Adipocyte (in vitro differentiated cells): ENCODE measurements around the gene FANK1.
"Not testable (repeated sequence)": the region's sequence is repeated elsewhere in the genome, so short reads cannot be mapped to it uniquely, and the experiment has no call there.

Source experiments
- DNase-seq: peaks from one replicate; pipeline ENCODE4 v3.0.0-alpha.2; 2015; ENCODE audit warnings: low read depth
- H3K27me3 ChIP-seq: replicated peaks from 2 replicates; pipeline ENCODE4 v1.7.0; 2013; ENCODE audit warnings: mild to moderate bottlenecking, low read length, moderate library complexity; ENCODE audit not compliant: control insufficient read depth, insufficient read depth
- H3K36me3 ChIP-seq: 2 replicates; pipeline ENCODE4 v1.7.0; 2013; ENCODE audit warnings: low read length, mild to moderate bottlenecking, moderate library complexity; ENCODE audit not compliant: control insufficient read depth, insufficient read depth, severe bottlenecking
- H3K4me1 ChIP-seq: 2 replicates; pipeline ENCODE4 v1.7.0; 2013; ENCODE audit warnings: mild to moderate bottlenecking, low read length, moderate library complexity; ENCODE audit not compliant: control insufficient read depth, insufficient read depth
- H3K4me3 ChIP-seq: 2 replicates; pipeline ENCODE4 v1.7.0; 2013; ENCODE audit warnings: mild to moderate bottlenecking, low read length, moderate library complexity
- H3K9ac ChIP-seq: 2 replicates; pipeline ENCODE4 v1.7.0; 2013; ENCODE audit warnings: mild to moderate bottlenecking, low read length, moderate library complexity
- H3K9me3 ChIP-seq: 2 replicates; pipeline ENCODE4 v1.7.0; 2013; ENCODE audit warnings: mild to moderate bottlenecking, low read length, moderate library complexity; ENCODE audit not compliant: control insufficient read depth

FANK1 gene

GRCh38 chr10:125913277-125913676 is 16.9 kb downstream of the FANK1 start:
- not testable (repeated sequence) for H3K27me3 ChIP-seq, H3K36me3 ChIP-seq, H3K4me1 ChIP-seq, H3K9me3 ChIP-seq, DNase-seq, H3K9ac ChIP-seq, H3K4me3 ChIP-seq

GRCh38 chr10:125916977-125917376 is 20.6 kb downstream of the FANK1 start:
- DNase-seq, result no peak
- Histone ChIP-seq H3K27me3 (no peaks in the 10 kb centered on the region), H3K4me1 (no peaks in the 10 kb centered on the region), H3K9ac (no peak overlapping the region), H3K9me3 (no peaks in the 10 kb centered on the region), H3K4me3 (no peak overlapping the region), H3K36me3 (no peaks in the 10 kb centered on the region)

- not testable (repeated sequence) for H3K4me1 ChIP-seq, H3K9ac ChIP-seq, H3K9me3 ChIP-seq, H3K27me3 ChIP-seq, H3K36me3 ChIP-seq, DNase-seq, H3K4me3 ChIP-seq
These were observed 21.5 kb downstream of the FANK1 start for GRCh38 chr10:125917704-125918361.

GRCh38 chr10:125921643-125922306 is 25.4 kb downstream of the FANK1 start:
- H3K4me1 ChIP-seq, DNase-seq, H3K9ac ChIP-seq, H3K9me3 ChIP-seq, H3K4me3 ChIP-seq, H3K27me3 ChIP-seq, H3K36me3 ChIP-seq: not testable (repeated sequence)

GRCh38 chr10:125925262-125925834 is 29.0 kb downstream of the FANK1 start:
- no peaks in the 10 kb centered on the region for H3K27me3 ChIP-seq

GRCh38 chr10:125926247-125926646 is 29.9 kb downstream of the FANK1 start:
- H3K36me3 ChIP-seq, result no peaks in the 10 kb centered on the region
- H3K27me3 ChIP-seq, result no peaks in the 10 kb centered on the region
- no peaks in the 10 kb centered on the region for H3K9me3 ChIP-seq
- H3K4me1 ChIP-seq, result no peaks in the 10 kb centered on the region
- no peak overlapping the region for H3K4me3 ChIP-seq
- DNase-seq, result no peak
- no peak overlapping the region for H3K9ac ChIP-seq

More at GRCh38 chr10:125925262-125925834, 29.0 kb downstream of the FANK1 start:
- Histone ChIP-seq H3K9me3 (no peaks in the 10 kb centered on the region), H3K36me3 (no peaks in the 10 kb centered on the region), H3K4me1 (no peaks in the 10 kb centered on the region), H3K4me3 (no peak overlapping the region), H3K9ac (no peak overlapping the region)
- no peak for DNase-seq

- not testable (repeated sequence) for H3K9ac ChIP-seq, DNase-seq, H3K36me3 ChIP-seq, H3K27me3 ChIP-seq, H3K4me3 ChIP-seq, H3K9me3 ChIP-seq, H3K4me1 ChIP-seq
These were observed 30.9 kb downstream of the FANK1 start for GRCh38 chr10:125927265-125927664.

GRCh38 chr10:125928928-125929585 is 32.7 kb downstream of the FANK1 start:
- Histone ChIP-seq H3K27me3 (no peaks in the 10 kb centered on the region), H3K4me3 (no peak overlapping the region), H3K9me3 (no peaks in the 10 kb centered on the region), H3K4me1 (no peaks in the 10 kb centered on the region), H3K36me3 (no peaks in the 10 kb centered on the region), H3K9ac (no peak overlapping the region)
- DNase-seq, result no peak

GRCh38 chr10:125929618-125930017 is 33.3 kb downstream of the FANK1 start:
- DNase-seq, result no peak
- Histone ChIP-seq H3K36me3 (no peaks in the 10 kb centered on the region), H3K4me3 (no peak overlapping the region), H3K27me3 (no peaks in the 10 kb centered on the region), H3K9ac (no peak overlapping the region), H3K9me3 (no peaks in the 10 kb centered on the region), H3K4me1 (peaks cover 3% of the 10 kb centered on the region)

- Histone ChIP-seq H3K36me3 (no peaks in the 10 kb centered on the region), H3K27me3 (no peaks in the 10 kb centered on the region), H3K4me1 (peaks cover 6% of the 10 kb centered on the region), H3K4me3 (no peak overlapping the region), H3K9ac (no peak overlapping the region), H3K9me3 (no peaks in the 10 kb centered on the region)
- DNase-seq, result no peak
These were observed 37.3 kb downstream of the FANK1 start for GRCh38 chr10:125933693-125934092.

- Histone ChIP-seq H3K9ac (no peak overlapping the region), H3K4me1 (peaks cover 6% of the 10 kb centered on the region), H3K36me3 (no peaks in the 10 kb centered on the region), H3K9me3 (no peaks in the 10 kb centered on the region), H3K4me3 (no peak overlapping the region), H3K27me3 (no peaks in the 10 kb centered on the region)
- DNase-seq, result no peak
These were observed 40.0 kb downstream of the FANK1 start for GRCh38 chr10:125936331-125936730.
